CD4-positive, alpha-beta T cell (primary cell): ENCODE measurements around the gene CYB561A3. TPM values are rescaled to one million over a fixed set of nuclear protein-coding genes. Genes with fewer than 3 reads are reported as not detected.

ENCODE experiments used
- ATAC-seq: fragments of 200-7000 bp; cut with Tn5 transposase; one replicate; pipeline ENCODE4 v1.10.0; 2022; ENCODE audit warnings: mild to moderate bottlenecking; ENCODE audit not compliant: poor library complexity
- CTCF ChIA-PET: fragments of 350-600 bp; sonication (Branson Sonifier 250); formaldehyde crosslinking; loops from one replicate; lab custom pipeline; 2021; ENCODE audit warnings: antibody characterized with exemption, inconsistent platforms; lab: Charles Lee
- POLR2A ChIA-PET: fragments of 350-600 bp; sonication (Branson Sonifier 250); formaldehyde crosslinking; loops from one replicate; lab custom pipeline; 2021; ENCODE audit warnings: antibody characterized with exemption, inconsistent platforms; lab: Charles Lee
- DNase-seq, 14 experiments: peaks; one replicate each; pipeline ENCODE4 v3.0.0-alpha.2; 2013 to 2020; ENCODE audit warnings: mixed read lengths in 2 of 14
- H3K27ac ChIP-seq, 2 donors: one replicate each; pipeline versions ENCODE4 v1.5.1 to v1.7.0; 2013; ENCODE audit warnings: low read length in 2 of 2, low read depth in 1 of 2, mild to moderate bottlenecking in 1 of 2
- H3K27me3 ChIP-seq, 2 experiments: 1 replicate in 1 of 2; 2 replicates in 1 of 2; pipeline versions ENCODE4 v1.6.1 to v1.7.0; 2013; ENCODE audit warnings: low read length in 2 of 2, control low read depth in 1 of 2, mild to moderate bottlenecking in 1 of 2, moderate library complexity in 1 of 2; ENCODE audit not compliant: insufficient read depth in 2 of 2, control insufficient read depth in 1 of 2
- H3K36me3 ChIP-seq: one replicate; pipeline ENCODE4 v1.6.1; 2013; ENCODE audit warnings: low read length, control low read depth; ENCODE audit not compliant: insufficient read depth
- H3K4me1 ChIP-seq: one replicate; pipeline ENCODE4 v1.6.1; 2013; ENCODE audit warnings: low read length, control low read depth; ENCODE audit not compliant: insufficient read depth
- H3K4me3 ChIP-seq: one replicate; pipeline ENCODE4 v1.5.1; 2013; ENCODE audit warnings: mild to moderate bottlenecking, low read length, moderate library complexity
- H3K9me3 ChIP-seq, 2 experiments: 1 replicate in 1 of 2; 2 replicates in 1 of 2; pipeline versions ENCODE4 v1.6.1 to v1.7.0; 2013; ENCODE audit warnings: low read length in 2 of 2, mild to moderate bottlenecking in 2 of 2, control low read depth in 1 of 2, moderate library complexity in 1 of 2; ENCODE audit not compliant: control insufficient read depth in 1 of 2, insufficient read depth in 1 of 2
- H3K27ac Mint-ChIP-seq: one replicate; pipeline ENCODE4 v1.8.0; 2020; ENCODE audit warnings: mixed read lengths
- H3K27me3 Mint-ChIP-seq: one replicate; pipeline ENCODE4 v1.8.0; 2021; ENCODE audit warnings: mixed read lengths
- H3K36me3 Mint-ChIP-seq: one replicate; pipeline ENCODE4 v1.8.0; 2021; ENCODE audit warnings: low read depth, mixed read lengths
- H3K4me1 Mint-ChIP-seq: one replicate; pipeline ENCODE4 v1.8.0; 2021; ENCODE audit warnings: low read depth, mixed read lengths
- H3K4me3 Mint-ChIP-seq: one replicate; pipeline ENCODE4 v1.8.0; 2020; ENCODE audit warnings: mild to moderate bottlenecking, mixed read lengths
- H3K9me3 Mint-ChIP-seq: one replicate; pipeline ENCODE4 v1.8.0; 2020; ENCODE audit warnings: mixed read lengths
- intact Hi-C, 2 experiments: fragments of 100-400 bp; cut with DNase I in 1 of 2; cut with micrococcal nuclease in 1 of 2; formaldehyde crosslinking; loops; one replicate each; pipeline versions ENCODE4 v1.15.1 to v1.9.0; 2023 to 2025; cut with DNase I, micrococcal nuclease
- total RNA-seq, 174 experiments: library from RNA in 2 of 174; stranded (reverse) in 2 of 174; gene quantifications; one replicate each; pipeline ENCODE4 v1.2.3 and lab custom pipeline; 2021 to 2026
- TF ChIP-seq, protein P1 (sequence below): fragments of 200-600 bp; IDR thresholded peaks from one replicate; pipeline ENCODE4 v1.8.0; 2022; ENCODE audit warnings: antibody characterized with exemption, mild to moderate bottlenecking

The CYB561A3 gene
- total RNA-seq, 2 experiments from 2014 or later = 24.4 to 25.8 TPM

DNA sequence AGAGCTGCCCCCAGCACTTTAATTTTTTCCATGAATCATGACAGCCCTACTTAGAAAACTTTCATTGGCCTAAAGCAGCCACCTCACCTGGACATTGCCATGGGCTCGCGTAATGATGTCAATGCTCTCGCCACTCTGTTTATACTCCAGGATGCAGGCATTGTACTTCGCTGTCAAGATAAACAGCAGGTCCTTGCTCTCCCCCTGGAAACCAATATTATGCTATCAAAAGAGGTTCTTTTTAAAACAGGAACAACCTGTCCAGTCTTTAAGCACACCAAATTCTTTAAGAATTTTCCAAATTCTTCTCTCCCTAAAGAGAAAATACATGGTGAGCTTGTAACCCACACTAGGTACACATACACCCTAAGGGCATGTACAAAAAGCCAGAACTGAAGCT, 31.8 kb downstream of the CYB561A3 start:
- Histone ChIP-seq H3K4me1 (peaks cover 41% of the 10 kb centered on the region), H3K27ac (no peak overlapping the region), H3K27me3 (no peaks in the 10 kb centered on the region), H3K4me3 (no peak overlapping the region), H3K9me3 (no peaks in the 10 kb centered on the region), H3K36me3 (peaks cover 53% of the 10 kb centered on the region)
- Mint-ChIP-seq H3K27ac (no peak overlapping the region), H3K9me3 (no peaks in the 10 kb centered on the region), H3K27me3 (no peaks in the 10 kb centered on the region), H3K36me3 (peaks cover 81% of the 10 kb centered on the region), H3K4me1 (peaks cover 65% of the 10 kb centered on the region), H3K4me3 (peak overlapping the region; percentile 65)
- intact Hi-C loops = loop anchor here in 1 of 2 experiments (5.0 kb wide), 2 partner anchors 418 to 488 kb away; partner anchors contain the start of genes CCDC86 and TMEM109
- DNase-seq (no peak), ATAC-seq (no peak)
- POLR2A ChIA-PET = interaction anchor here (5.3 kb wide), 1 partner anchor 32 kb away, joined by 64 read pairs; the partner anchor contains the start of genes CYB561A3 and TMEM138
- TF ChIP-seq, protein P1, sequence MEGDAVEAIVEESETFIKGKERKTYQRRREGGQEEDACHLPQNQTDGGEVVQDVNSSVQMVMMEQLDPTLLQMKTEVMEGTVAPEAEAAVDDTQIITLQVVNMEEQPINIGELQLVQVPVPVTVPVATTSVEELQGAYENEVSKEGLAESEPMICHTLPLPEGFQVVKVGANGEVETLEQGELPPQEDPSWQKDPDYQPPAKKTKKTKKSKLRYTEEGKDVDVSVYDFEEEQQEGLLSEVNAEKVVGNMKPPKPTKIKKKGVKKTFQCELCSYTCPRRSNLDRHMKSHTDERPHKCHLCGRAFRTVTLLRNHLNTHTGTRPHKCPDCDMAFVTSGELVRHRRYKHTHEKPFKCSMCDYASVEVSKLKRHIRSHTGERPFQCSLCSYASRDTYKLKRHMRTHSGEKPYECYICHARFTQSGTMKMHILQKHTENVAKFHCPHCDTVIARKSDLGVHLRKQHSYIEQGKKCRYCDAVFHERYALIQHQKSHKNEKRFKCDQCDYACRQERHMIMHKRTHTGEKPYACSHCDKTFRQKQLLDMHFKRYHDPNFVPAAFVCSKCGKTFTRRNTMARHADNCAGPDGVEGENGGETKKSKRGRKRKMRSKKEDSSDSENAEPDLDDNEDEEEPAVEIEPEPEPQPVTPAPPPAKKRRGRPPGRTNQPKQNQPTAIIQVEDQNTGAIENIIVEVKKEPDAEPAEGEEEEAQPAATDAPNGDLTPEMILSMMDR = no peak
- CTCF ChIA-PET = interaction anchor here (1.7 kb wide), 1 partner anchor 106 kb away, joined by 5 read pairs; no protein-coding TSS in a partner anchor

DNA sequence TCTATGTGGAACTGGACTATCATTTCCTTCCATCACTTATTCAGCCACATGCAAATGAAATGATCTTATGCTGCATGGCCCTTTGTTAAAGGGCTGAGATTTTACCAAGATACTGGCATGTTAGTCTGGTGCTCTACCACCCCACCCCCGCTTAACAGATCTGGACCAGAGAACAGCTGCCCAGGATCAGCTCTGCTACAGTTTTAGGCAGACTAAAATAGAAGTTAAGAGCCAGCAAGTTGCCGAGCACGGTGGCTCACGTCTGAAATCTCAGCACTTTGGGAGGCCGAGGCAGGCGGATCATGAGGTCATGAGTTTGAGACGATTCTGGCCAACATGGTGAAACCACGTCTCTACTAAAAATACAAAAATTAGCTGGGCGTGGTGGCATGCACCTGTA, 33.3 kb downstream of the CYB561A3 start:
- peaks cover 55% of the 10 kb centered on the region for H3K4me1 Mint-ChIP-seq
- H3K27me3 ChIP-seq = no peaks in the 10 kb centered on the region

DNA sequence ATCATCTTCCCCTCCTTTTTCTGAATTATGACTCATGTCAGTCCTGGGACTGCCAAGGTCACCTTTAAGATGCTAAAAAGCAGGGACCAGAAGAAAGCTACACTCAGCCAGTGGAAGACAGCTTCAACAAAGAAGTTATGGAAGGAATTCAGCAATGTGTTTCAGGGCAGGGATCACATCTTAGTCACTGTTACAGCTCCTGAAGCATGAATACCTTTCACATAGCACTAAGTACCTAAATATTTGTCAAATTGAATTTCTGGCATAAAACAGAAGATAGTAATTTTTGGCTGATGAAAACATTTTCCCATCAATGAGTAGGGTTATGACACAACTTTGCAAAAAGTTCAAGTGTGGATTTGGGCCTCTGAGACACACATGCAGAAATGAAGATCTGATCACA, 34.0 kb downstream of the CYB561A3 start:
- intact Hi-C loops = no loop called here
- DNase-seq (no peak), ATAC-seq (no peak)
- H3K9me3 Mint-ChIP-seq = no peaks in the 10 kb centered on the region
- H3K4me1 Mint-ChIP-seq = peaks cover 50% of the 10 kb centered on the region
- ChIA-PET POLR2A (interaction anchor here (0.9 kb wide), 1 partner anchor 34 kb away, joined by 3 read pairs; the partner anchor contains the start of genes CYB561A3 and TMEM138), CTCF (interaction anchor here (1.3 to 2.0 kb wide), 3 partner anchors 8 to 108 kb away, joined by 3 to 8 read pairs (median 6); no protein-coding TSS in a partner anchor)
- H3K36me3 Mint-ChIP-seq = peaks cover 97% of the 10 kb centered on the region
- H3K36me3 ChIP-seq = peaks cover 74% of the 10 kb centered on the region
- no peak overlapping the region for H3K4me3 ChIP-seq
- no peaks in the 10 kb centered on the region for H3K27me3 ChIP-seq
- no peak overlapping the region for H3K27ac ChIP-seq
- TF ChIP-seq, protein P1 = no peak
- H3K27me3 Mint-ChIP-seq = no peaks in the 10 kb centered on the region
- H3K27ac Mint-ChIP-seq = no peak overlapping the region
- no peaks in the 10 kb centered on the region for H3K9me3 ChIP-seq
- no peak overlapping the region for H3K4me3 Mint-ChIP-seq
- peaks cover 26% of the 10 kb centered on the region for H3K4me1 ChIP-seq

More for the DNA sequence above, 33.3 kb downstream of the CYB561A3 start:
- no peak for ATAC-seq
- ChIA-PET POLR2A (no interaction called here), CTCF (interaction anchor here (1.3 to 2.0 kb wide), 2 partner anchors 57 to 107 kb away, joined by 3 to 6 read pairs; no protein-coding TSS in a partner anchor)
- Mint-ChIP-seq H3K9me3 (no peaks in the 10 kb centered on the region), H3K27ac (no peak overlapping the region), H3K4me3 (no peak overlapping the region), H3K36me3 (peaks cover 92% of the 10 kb centered on the region), H3K27me3 (no peaks in the 10 kb centered on the region)
- Histone ChIP-seq H3K36me3 (peaks cover 67% of the 10 kb centered on the region), H3K4me1 (peaks cover 30% of the 10 kb centered on the region), H3K9me3 (no peaks in the 10 kb centered on the region), H3K4me3 (no peak overlapping the region), H3K27ac (no peak overlapping the region)
- intact Hi-C loops = no loop called here
- TF ChIP-seq, protein P1 = no peak
- DNase-seq = no peak
